Stimulated activated CD4-positive, alpha-beta T cell treated with anti-CD3 and anti-CD28 coated beads, TNF-alpha, amount 100 ng/mL, for 4 hours (primary cell): Measurements from ENCODE around the gene PRM3.
"Not testable (repeated sequence)": the region's sequence is repeated elsewhere in the genome, so short reads cannot be mapped to it uniquely, and the experiment has no call there.

Source experiments
- DNase-seq, 3 experiments: peaks; one replicate each; pipeline ENCODE4 v3.0.0-alpha.2; 2020; ENCODE audit warnings: low read depth in 3 of 3

The PRM3 gene

DNA sequence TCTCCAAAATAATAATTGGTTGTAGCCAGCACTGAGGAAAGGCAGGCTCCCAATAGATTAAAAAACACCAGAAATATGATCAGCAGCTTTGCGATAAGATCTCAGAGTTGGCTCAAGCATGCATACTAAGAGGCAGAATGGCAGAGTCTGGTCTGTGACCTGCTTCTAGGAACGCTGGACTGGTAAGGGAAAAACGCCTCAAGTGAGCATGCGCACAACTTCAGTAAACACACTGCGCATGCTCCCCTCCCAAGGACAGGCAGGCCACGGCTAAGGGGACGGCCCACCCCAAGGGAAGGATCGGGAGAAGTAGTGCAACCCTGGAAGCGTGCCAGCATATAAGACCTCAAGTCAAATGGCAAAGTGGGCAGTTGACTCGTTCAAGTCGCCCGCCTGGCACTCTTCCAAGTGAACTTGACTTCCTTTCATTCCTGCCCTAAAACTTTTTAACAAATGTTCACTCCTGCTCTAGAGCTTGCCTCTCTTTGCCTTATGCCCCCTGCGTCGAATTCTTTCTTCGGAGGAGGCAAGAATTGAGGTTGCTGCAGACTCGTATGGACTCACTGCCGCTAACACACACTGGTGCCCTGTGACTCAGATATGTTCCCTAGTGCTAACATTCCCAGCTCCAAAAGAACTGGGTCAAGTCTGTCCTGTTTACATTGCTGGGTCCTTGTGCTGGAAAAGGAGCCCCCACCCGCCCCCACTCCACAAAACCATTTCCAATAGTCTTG is 30.1 kb upstream of the PRM3 start:
- no peak for DNase-seq

DNA sequence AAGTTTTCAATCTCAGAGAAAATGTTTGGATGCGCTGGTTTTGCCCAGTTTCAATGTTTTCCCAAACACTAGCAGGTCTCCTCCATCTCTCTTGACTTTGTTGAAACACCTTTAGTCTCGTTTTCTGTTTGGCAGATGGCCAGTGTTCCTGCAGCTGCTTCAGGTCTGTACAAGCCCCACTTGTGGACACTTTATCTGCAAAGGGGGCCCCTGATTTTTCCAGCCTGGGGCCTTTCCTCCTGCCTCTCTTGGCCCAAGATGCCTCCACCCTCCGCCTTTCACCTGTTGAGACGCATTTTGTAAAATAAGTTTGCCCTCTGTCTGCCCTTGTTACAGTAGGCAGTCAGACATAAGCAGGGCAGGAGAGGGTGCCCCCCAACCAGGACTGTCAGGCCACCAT is 29.5 kb upstream of the PRM3 start:
- DNase-seq, result no peak

DNA sequence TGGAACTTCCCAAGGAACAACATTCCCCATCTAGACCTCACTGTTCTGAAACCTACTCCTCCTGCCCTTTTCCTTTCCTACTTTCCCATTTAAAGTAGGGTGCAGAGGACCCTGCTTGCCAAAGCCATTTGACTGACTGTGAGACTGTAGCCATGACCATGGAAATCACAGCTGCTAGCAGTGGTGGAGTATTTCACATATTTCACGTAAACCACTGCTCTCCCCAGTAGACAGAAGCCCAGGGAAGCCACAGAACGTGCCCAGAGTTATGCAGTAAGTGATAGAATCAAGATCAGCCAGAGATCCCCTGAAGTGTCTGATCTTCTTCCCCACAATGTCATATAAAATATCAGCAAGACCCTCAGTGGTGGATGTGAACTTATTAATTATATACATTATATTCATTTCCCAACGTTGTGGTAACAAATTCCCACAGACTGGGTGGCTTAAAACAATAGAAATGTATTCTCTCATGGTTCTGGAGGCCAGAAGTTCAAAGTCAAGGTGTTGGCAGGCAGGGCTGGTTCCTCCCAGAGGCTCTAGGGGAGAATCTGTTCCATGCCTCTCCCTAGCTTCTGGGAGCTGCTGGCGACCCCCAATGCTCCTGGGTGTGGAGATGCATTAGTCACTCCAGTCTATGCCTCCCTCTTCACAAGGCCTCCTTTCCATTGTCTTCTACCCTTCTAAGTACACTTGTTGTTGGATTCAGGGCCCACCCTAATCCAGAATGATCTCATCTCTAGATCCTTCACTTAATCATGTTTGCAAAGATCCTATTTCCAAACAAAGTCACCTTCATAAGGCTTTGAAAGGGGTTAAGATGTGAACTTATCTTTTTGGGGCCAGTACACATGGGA is 28.4 kb upstream of the PRM3 start:
- no peak for DNase-seq

DNA sequence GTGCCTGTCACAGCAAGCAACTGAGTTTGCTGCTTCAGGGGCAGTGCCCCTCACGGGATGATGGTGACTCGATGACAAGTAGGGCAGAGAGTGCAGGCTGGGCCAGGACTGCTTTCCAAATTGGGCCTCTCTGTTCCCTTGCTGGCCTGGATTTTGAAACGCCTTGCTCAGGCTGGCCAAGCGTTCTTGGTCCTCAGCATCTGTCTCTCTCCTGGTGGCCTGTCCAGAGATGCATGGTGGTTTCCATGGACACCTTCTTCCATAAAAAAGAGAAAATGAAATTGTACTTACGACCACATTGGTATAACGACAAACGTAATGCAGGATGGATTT is 27.1 kb upstream of the PRM3 start:
- no peak for DNase-seq

DNA sequence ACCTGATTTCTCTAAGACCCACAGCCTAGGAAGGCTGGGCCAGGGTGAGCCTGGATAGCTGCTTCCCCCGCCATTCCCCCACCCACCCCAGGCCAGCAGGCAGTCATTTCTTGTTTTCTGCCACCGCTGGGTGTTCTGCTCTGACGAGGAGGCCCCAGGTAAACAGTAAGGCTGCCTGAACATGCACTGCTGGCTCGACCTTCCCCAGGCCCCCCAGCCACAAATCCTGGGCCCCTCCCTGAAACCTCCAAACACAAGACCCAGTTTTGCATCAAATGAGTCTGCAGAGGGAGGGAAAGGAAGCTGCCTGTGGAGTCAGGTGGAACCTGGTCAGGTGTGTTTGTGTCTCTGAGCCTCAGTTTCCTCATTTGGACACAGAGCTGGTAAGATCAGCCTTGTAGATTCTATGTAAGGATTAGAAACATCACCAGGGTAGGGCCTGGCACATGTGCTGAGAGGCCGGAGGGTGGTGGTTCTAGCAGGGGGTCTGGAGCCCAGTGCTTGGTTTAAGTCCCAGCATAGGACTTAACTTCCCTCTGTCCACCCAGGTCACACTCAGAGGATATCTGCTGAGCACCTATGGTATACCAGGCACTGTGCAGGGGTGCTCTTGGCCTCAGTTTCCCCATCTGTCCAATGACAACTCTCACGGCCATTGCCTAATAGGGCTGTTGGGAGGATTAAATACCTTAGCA is 26.6 kb upstream of the PRM3 start:
- no peak for DNase-seq

DNA sequence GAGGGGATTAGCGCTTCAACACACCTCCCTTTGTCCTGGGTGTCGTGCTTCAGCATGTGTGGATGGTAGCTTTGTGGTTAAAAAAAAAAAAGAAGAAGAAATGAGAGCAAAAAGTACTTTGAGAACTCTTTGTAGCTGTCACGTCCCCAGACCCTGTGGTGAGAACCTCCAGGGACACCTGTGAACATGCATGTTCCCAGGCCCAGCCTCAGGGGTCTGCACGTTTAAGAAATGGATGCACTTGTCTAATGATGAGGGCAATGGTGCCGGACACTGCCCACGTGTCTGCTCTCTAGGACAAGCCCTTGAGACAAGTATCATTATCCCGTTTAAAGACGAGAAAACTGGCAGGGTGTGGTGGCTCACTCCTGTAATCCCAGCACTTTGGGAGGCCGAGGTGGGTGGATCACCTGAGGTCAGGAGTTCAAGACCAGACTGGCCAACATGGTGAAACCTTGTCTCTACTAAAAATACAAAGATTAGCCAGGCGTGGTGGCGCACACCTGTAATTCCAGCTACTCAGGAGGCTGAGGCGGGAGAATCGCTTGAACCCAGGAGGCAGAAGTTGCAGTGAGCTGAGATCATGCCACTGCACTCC is 25.6 kb upstream of the PRM3 start:
- DNase-seq, result not testable (repeated sequence)

DNA sequence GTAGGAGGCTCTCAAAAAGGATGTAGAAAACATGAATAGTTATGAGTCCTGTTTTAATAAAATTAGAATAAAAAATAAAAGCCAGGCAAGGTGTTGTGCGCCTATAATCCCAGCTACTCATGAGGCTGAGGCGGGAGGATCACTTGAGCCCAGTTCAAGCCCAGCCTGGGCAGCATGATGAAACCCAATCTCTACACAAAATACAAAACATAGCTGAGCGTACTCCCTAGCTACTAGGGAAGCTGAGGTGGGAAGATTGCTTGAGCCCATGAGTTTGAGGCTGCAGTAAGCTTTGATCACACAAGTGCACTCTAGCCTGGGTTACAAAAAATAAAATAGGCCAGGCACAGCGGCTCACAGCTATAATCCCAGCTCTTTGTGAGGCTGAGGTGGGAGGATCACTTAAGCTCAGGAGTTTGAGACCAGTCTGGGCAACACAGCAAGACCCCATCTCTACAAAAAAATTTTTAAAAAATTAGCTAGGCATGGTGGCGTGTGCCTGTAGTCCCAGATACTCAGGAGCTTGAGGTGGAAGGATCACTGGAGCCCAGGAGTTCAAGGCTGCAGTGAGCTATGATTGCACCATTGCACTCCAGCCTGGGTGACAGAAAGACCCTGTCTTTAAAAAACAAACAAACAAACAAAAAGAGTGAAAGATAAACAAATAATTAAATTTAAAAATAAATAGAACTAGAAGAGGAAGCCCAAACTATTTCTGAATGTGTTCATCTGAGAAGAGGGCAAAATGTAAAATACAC is 24.9 kb upstream of the PRM3 start:
- DNase-seq, result no peak

DNA sequence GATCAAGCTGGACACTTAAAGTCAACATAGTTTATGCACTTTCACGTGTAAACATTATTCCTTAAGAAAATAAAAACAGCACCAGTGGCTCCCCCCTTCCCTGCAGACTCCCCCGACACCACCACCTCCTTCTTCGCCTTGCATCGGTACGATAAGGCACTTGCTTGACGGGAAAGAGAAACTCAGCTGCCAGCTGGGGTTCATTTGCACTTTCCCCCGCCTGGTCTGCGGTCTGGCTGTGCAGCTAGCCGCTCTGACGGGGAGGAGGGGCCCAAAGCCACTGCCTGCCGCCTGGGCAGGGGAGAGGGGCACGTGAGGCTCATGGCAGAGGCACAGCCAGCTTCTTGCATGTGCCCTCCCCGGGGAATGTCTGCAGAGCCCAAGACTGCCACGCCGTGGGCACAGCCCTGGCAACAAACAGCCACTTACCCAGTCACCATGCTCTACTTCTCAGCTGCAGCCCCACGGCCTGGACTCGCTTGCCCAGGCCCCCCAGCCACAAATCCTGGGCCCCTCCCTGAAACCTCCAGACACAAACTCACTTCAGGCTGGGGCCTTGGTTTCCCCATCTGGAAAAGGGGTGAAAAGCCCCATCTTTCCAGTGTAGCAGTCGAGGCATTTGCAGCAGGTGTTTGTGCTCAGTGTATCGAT is 24.2 kb upstream of the PRM3 start:
- peak; percentile 37 to 41 (median 38) for DNase-seq

DNA sequence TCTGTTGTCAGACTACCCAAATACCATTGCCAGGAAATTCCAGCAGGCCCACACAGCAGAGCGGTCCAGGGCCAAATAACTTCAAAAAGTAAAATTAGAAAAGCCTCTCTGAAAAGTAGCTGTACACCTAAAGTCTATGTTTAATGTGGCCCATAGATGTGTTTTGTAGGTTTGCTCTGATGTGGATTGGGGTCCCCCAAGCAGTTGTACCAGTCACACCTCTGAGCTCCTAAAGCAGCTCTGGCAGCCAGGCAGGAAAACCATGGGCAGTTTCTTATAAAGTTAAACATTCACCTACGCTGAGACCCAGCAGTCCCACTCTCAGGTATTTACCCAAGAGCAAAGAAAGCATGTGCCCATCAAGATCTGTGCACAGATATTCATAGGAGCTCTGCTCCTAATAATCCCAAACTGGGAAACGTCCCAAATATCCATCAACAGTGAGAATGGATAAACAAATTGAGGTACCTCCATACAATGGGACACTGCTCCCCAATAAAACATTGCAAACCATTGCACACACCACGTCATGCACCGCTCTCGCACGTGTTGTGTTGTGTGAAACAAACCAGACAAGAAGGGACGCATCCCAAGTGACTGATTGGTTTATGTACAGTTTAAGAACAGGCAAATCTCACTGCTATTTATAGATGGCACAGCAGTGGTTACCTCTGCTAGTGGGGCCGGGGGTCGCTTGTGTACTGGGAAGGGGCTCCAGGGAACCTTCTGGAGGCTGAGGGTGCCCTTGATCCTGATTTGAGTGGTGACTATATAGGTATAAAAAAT is 23.5 kb upstream of the PRM3 start:
- DNase-seq, result no peak

DNA sequence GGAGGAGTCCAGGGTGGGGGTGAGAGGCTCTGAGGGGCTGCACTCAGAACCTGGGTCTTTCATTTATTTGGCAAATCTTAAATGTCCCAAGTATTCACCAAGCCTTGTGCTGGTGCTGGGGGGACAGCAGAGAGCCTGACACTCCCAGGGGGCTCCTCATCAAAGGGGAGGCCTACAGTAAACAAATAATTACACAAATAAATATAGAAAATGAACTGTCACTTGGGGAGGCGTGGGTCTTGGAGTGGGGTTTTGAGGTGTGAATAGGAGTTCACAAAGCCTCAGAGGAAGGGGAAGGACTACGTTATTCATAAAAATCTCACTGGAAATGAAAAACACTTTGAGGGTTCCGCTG is 22.9 kb upstream of the PRM3 start:
- DNase-seq, result no peak

DNA sequence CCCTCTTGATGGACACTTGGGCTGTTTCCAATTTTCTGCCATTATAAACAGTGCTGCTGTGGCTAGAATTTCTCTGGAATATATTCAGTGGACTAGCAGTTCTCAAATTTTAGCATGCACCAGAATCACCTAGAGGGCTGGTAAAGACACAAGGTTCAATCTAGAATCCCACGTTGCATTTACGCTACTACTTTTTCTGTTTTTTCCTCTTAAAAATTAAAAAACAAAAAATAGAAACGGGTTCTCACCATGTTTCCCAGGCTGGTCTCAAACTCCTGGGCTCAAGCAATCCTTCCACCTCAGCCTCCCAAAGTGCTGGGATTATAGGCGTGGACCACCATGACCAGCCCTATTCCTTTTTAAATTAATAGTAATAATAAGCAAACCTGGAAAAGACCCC is 22.2 kb upstream of the PRM3 start:
- no peak for DNase-seq

DNA sequence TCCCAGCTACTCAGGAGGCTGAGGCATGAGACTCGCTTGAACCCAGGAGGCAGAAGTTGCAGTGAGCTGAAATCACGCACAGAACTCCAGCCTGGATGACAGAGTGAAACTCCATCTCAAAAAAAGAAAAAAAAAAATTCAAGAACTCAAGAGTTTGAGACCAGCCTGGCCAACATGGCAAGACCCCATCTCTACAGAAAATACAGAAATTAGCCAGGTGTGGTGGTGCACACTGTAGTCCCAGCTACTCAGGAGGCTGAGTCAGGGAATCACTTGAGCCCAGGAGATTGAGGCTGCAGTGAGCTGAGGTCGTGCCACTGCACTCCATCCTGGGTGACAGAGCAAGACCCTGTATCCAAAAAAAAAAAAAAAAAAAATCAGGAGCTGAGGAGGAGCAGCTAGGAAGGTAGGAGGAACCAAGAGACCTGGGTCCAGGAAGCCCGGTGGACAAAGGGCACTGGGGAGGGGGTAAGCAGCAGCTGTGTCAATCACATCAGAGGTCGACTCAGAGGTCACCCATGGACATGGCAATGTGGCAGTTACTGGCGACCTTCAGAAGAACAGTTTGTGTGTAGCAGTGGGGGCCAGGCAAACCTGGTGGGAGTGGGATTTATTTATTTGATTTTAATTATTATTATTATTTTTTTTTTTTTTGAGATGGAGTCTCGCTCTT is 18.8 kb upstream of the PRM3 start:
- DNase-seq, result no peak

DNA sequence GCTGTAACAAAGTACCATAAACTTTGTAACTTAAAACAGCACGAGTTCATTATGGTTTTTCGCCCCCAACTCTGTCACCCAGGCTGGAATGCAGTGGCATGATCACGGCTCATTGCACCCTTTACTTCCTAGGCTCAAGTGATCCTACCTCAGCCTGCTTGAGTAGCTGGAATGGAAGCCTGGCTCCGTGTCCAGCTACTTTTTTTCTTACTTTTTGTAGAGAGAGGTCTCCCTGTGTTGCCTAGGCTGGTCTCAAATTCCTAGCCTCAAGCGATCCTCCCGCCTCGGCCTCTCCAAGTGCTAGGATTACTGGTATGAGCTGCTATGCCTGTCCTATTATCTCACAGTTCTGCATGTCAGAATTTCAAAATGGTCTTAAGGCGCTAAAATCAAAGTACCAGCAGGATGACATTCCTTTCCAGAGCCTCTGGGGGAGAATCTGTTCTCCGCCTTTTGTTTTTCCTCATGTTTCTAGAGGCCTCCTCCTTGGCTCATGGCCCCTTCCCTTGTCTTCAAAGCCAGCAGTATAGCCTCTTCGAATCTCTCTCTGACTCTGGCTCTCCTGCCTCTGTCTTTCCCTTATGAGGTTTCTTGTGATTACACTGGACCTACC is 17.8 kb upstream of the PRM3 start:
- DNase-seq, result no peak

DNA sequence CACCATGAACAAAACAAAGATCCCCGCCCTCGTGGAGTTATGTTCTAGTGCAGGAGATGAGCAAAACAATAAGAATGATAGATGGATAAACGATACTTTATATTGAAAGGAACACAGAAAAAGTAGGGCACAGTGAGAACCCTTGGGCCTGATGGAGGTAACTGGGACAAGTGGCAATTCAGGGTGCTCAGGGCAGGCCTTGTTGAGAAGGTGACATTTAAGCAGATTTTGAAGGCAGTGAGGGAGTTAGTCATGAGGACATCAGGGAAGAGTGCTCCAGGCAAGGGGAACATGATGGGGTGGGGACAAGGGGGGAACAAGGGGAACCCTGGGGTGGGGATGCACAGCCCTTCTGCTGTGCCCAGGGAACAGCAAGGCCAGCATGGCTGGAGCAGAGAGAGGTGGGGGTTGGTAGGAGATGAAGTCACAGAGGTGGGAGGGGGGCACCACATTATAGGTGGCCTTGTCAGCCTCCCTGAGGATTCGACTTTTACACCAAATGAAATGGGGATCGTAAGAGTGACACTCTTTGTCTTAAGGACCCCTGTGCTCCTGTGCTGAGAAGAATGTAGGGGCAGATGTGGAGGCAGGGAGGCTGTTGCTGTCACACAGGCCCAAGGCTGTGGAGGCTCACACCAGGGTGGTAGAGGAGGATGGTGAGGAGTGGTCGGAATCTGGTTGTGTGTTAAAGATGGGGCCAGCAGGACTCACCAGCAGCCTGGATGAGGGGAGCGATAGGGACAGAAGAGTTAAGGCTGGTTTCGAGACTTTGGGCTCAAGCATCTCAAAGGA is 16.9 kb upstream of the PRM3 start:
- no peak for DNase-seq

DNA sequence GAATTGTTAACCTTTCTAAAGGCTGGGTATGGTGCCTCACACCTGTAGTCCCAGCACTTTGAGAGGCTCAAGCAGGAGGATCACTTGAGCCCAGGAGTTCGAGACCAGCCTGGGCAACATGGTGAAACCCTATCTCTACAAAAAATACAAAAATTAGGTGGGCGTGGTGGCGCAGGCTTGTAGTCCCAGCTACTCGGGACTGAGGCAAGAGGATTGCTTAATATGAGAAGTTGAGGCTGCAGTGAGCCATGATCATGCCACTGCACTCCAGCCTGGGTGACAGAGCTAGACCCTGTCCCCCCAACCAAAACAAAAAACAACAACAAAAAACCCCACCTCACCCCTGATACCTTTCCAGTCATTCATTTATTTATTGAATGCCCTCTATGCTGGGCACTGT is 16.3 kb upstream of the PRM3 start:
- not testable (repeated sequence) for DNase-seq

DNA sequence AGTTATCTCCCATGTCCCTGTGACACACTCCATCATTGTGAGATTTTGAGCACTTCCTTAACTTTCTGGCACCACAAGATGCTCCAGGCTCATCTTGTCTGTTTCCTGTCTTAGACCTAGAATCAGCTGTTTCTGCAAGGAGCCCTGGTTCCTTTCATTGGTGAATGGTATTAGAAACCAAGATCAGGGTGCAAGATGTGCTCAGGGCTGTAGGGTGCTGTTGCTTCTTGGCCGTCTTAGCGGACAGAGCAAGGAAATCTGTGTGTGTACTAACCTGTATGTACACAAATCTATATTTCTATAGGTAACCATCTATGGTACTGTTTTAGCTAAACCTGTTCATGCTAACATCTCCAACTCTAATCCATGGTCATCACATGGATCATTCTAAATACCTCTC is 15.8 kb upstream of the PRM3 start:
- DNase-seq, result no peak

DNA sequence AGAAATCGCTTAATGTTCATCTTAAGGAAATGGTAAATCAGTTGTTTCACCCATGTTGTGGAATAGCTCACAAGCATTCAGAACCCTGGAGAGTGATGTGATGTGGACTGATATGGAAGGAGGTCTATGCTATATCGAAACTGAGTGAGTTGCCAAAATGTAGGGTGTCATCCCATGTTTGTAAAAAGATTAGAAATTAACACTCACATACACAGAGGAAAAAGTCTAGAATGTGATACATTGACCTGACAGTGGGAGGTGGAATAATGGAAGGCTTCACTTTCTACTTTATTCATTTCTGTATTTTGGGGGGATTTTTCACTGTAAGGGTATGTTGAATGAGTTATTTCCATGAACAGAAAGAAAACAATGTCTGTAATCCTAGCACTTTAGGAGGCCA is 12.4 kb upstream of the PRM3 start:
- DNase-seq, result no peak

DNA sequence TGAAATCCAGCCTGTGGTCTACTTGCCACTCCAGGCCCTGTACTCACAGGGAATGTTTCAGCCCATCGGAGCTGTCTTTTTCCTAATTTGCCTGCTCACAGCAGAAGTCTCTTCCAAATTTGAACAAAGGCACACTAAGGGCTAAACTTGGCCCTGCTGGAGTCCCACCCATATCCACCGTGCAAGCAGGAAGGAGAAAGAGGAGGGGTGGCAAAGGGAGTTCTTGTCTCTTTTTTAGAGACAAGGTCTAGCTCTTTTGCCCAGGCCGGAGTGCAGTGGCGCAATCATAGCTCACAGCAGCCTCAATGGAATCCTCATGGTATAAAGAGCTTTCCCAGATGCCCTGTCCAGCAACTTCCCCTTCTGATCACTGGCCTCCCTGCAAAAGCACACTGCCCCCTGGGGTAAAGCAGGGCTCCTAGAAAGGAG is 10.4 kb upstream of the PRM3 start:
- no peak for DNase-seq
